OCI-LY3 (cell line): ENCODE data around the gene BEND5.

Source experiments
- H2AFZ ChIP-seq: fragments of 200-600, 300-600 bp; shearing (Covaris generic); 2 replicates; pipeline ENCODE4 v1.6.0; 2014; ENCODE audit warnings: antibody characterized with exemption, low read depth, low read length
- H3K27ac ChIP-seq: fragments of 200-600, 300-600 bp; sonication (generic); 2 replicates; pipeline ENCODE4 v1.5.1; 2014; ENCODE audit warnings: mild to moderate bottlenecking, low read length, moderate library complexity, mixed read lengths
- H3K27me3 ChIP-seq: fragments of 200-600, 300-600 bp; sonication (generic); 2 replicates; pipeline ENCODE4 v1.6.1; 2014; ENCODE audit warnings: low read depth, low read length, mixed read lengths
- H3K36me3 ChIP-seq: fragments of 200-600, 300-600 bp; sonication (generic); replicated peaks from 2 replicates; pipeline ENCODE3; 2014; ENCODE audit warnings: low read depth, low read length, mixed read lengths
- H3K4me1 ChIP-seq: fragments of 300-600, 200-600 bp; sonication (generic); 2 replicates; pipeline ENCODE4 v1.6.1; 2014; ENCODE audit warnings: low read length, mixed read lengths
- H3K4me2 ChIP-seq: fragments of 200-600, 300-600 bp; sonication (generic); 2 replicates; pipeline ENCODE4 v1.6.1; 2014; ENCODE audit warnings: low read length, mixed read lengths
- H3K4me3 ChIP-seq: fragments of 300-600, 200-600 bp; sonication (generic); 2 replicates; pipeline ENCODE4 v1.5.1; 2014; ENCODE audit warnings: antibody characterized with exemption, mild to moderate bottlenecking, low read length, moderate library complexity
- H3K79me2 ChIP-seq: fragments of 300-600, 200-600 bp; shearing (Covaris generic); 2 replicates; pipeline ENCODE4 v1.6.1; 2014; ENCODE audit warnings: mild to moderate bottlenecking, low read length, mixed read lengths
- H3K9ac ChIP-seq: fragments of 300-600, 200-600 bp; shearing (Covaris generic); 2 replicates; pipeline ENCODE4 v1.6.0; 2014; ENCODE audit warnings: mild to moderate bottlenecking, low read length, moderate library complexity
- H3K9me3 ChIP-seq: fragments of 200-600, 300-600 bp; shearing (Covaris generic); 2 replicates; pipeline ENCODE4 v1.6.1; 2014; ENCODE audit warnings: low read length, mixed read lengths; ENCODE audit not compliant: insufficient read depth
- H4K20me1 ChIP-seq: fragments of 200-600, 300-600 bp; sonication (generic); 2 replicates; pipeline ENCODE4 v1.6.1; 2016; ENCODE audit warnings: low read length, mixed read lengths; ENCODE audit not compliant: insufficient read depth
- EZH2phosphoT487 ChIP-seq: fragments of 200-600 bp; shearing (Covaris generic); IDR thresholded peaks from 2 replicates; pipeline ENCODE4 v1.6.1; 2018; ENCODE audit warnings: antibody characterized with exemption, mixed run types, low read depth
- TF ChIP-seq, protein P1 (sequence below): fragments of 200-600, 300-600 bp; sonication (generic); IDR thresholded peaks from 2 replicates; pipeline ENCODE4 v1.5.1; 2014; ENCODE audit warnings: antibody characterized with exemption, low read length, low read depth

The BEND5 gene

GRCh38 chr1:48683839-48684238 is 92.9 kb downstream of the BEND5 start:
- no peaks in the 10 kb centered on the region for H3K36me3 ChIP-seq
- H3K27ac ChIP-seq, result no peak overlapping the region
- H3K27me3 ChIP-seq, result no peaks in the 10 kb centered on the region
- H3K9me3 ChIP-seq, result no peaks in the 10 kb centered on the region
- H3K9ac ChIP-seq, result no peak overlapping the region
- no peak overlapping the region for H3K4me3 ChIP-seq
- no peak overlapping the region for H2AFZ ChIP-seq
- no peaks in the 10 kb centered on the region for H3K79me2 ChIP-seq
- TF ChIP-seq, protein P1, sequence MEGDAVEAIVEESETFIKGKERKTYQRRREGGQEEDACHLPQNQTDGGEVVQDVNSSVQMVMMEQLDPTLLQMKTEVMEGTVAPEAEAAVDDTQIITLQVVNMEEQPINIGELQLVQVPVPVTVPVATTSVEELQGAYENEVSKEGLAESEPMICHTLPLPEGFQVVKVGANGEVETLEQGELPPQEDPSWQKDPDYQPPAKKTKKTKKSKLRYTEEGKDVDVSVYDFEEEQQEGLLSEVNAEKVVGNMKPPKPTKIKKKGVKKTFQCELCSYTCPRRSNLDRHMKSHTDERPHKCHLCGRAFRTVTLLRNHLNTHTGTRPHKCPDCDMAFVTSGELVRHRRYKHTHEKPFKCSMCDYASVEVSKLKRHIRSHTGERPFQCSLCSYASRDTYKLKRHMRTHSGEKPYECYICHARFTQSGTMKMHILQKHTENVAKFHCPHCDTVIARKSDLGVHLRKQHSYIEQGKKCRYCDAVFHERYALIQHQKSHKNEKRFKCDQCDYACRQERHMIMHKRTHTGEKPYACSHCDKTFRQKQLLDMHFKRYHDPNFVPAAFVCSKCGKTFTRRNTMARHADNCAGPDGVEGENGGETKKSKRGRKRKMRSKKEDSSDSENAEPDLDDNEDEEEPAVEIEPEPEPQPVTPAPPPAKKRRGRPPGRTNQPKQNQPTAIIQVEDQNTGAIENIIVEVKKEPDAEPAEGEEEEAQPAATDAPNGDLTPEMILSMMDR, result no peak
- no peak for TF ChIP-seq EZH2phosphoT487
- peaks cover 61% of the 10 kb centered on the region for H3K4me1 ChIP-seq
- no peak overlapping the region for H3K4me2 ChIP-seq
- no peaks in the 10 kb centered on the region for H4K20me1 ChIP-seq

- Histone ChIP-seq H2AFZ (no peak overlapping the region), H3K4me1 (peaks cover 62% of the 10 kb centered on the region), H3K4me2 (no peak overlapping the region), H3K4me3 (no peak overlapping the region), H3K27ac (no peak overlapping the region), H3K79me2 (no peaks in the 10 kb centered on the region), H4K20me1 (no peaks in the 10 kb centered on the region), H3K9ac (no peak overlapping the region), H3K36me3 (no peaks in the 10 kb centered on the region), H3K9me3 (no peaks in the 10 kb centered on the region), H3K27me3 (no peaks in the 10 kb centered on the region)
- no peak for TF ChIP-seq EZH2phosphoT487
- TF ChIP-seq, protein P1, result no peak
Measured at GRCh38 chr1:48681476-48682305, 95.0 kb downstream of the BEND5 start.

DNA sequence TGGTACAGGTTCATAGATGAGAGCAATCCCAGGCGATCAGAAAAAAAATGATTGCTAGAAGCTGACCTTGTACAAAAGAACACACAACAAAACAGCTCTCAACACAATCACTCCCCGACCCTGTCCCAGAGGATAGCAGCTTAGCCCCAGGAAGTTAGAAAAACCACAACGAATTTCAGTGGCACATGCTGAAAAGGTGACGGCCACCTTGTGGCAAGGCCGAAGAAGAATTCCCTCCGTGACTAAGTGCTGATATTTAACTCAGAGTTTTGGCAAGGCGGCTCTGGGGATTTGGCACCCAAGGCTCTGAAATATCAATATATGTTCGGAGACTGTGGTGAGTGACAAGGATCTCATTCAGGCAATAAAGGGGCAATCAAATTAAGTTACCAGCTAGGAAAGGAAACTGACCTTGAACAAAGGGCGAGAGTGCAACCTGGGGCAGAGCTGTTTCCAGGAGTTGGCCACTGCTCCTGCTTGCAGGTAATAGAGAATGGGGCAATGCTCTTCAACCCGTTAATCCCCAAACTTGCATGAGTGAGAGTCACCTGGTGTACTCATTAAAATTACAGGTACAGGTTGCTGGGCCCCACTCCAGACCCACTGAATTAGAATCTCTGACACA is 96.2 kb downstream of the BEND5 start:
- no peaks in the 10 kb centered on the region for H3K36me3 ChIP-seq
- H3K79me2 ChIP-seq, result no peaks in the 10 kb centered on the region
- H4K20me1 ChIP-seq, result no peaks in the 10 kb centered on the region
- H3K27ac ChIP-seq, result no peak overlapping the region
- H2AFZ ChIP-seq, result no peak overlapping the region
- H3K4me3 ChIP-seq, result no peak overlapping the region
- H3K9me3 ChIP-seq, result no peaks in the 10 kb centered on the region
- peaks cover 62% of the 10 kb centered on the region for H3K4me1 ChIP-seq
- no peak overlapping the region for H3K4me2 ChIP-seq
- no peak overlapping the region for H3K9ac ChIP-seq
- TF ChIP-seq, protein P1, result peak; percentile 25; the same call in 1 of the 2 replicates
- TF ChIP-seq EZH2phosphoT487, result no peak
- no peaks in the 10 kb centered on the region for H3K27me3 ChIP-seq

GRCh38 chr1:48679859-48680258 is 96.8 kb downstream of the BEND5 start:
- Histone ChIP-seq H3K9ac (no peak overlapping the region), H2AFZ (no peak overlapping the region), H3K27me3 (no peaks in the 10 kb centered on the region), H3K79me2 (no peaks in the 10 kb centered on the region), H3K4me1 (peaks cover 67% of the 10 kb centered on the region), H4K20me1 (no peaks in the 10 kb centered on the region), H3K9me3 (no peaks in the 10 kb centered on the region), H3K27ac (peak overlapping the region; percentile 96; the same call in 1 of the 2 replicates), H3K4me2 (no peak overlapping the region), H3K36me3 (no peaks in the 10 kb centered on the region), H3K4me3 (no peak overlapping the region)
- TF ChIP-seq EZH2phosphoT487, result no peak
- TF ChIP-seq, protein P1, result no peak
